ENCODE measurements around the gene KRTAP17-1. TPM values are rescaled to one million over a fixed set of nuclear protein-coding genes. Genes with fewer than 3 reads are reported as not detected.

KRTAP17-1 gene
- polyA plus RNA-seq, 1 donor from 2014 or later = not detected

GRCh38 chr17:41340934-41341861 lies 25.7 kb upstream of the KRTAP17-1 start:
- H3K9ac ChIP-seq (ENCODE audit: low read length) = no peak overlapping the region
- H3K27ac ChIP-seq (ENCODE audit: low read length) = no peak overlapping the region
- no peaks in the 10 kb centered on the region for H3K9me2 ChIP-seq (ENCODE audit: insufficient read depth, low read length)
- no peaks in the 10 kb centered on the region for H4K20me1 ChIP-seq (ENCODE audit: insufficient read depth)
- H2AFZ ChIP-seq (ENCODE audit: low read depth, low read length) = no peak overlapping the region
- no peaks in the 10 kb centered on the region for H3K27me3 ChIP-seq (ENCODE audit: insufficient read depth, low read depth, low read length)
- H3K9me3 ChIP-seq (ENCODE audit: low read length) = no peaks in the 10 kb centered on the region
- H3F3A ChIP-seq (ENCODE audit: insufficient read depth, low read length, poor library complexity, severe bottlenecking) = no peaks in the 10 kb centered on the region
- no peaks in the 10 kb centered on the region for H3K79me2 ChIP-seq (replicated peaks; ENCODE audit: insufficient read depth, low read length)
- no peak for TF ChIP-seq EZH2 (IDR thresholded peaks at IDR 0.05; ENCODE audit: borderline replicate concordance, insufficient read depth, low read length, poor library complexity, severe bottlenecking)
- no peak for TF ChIP-seq EP300 (conservative IDR thresholded peaks at IDR 0.05; ENCODE audit: poor library complexity, severe bottlenecking)
- TF ChIP-seq CTCF (IDR thresholded peaks at IDR 0.05; ENCODE audit: poor library complexity, severe bottlenecking) = no peak
- TF ChIP-seq, protein P1, sequence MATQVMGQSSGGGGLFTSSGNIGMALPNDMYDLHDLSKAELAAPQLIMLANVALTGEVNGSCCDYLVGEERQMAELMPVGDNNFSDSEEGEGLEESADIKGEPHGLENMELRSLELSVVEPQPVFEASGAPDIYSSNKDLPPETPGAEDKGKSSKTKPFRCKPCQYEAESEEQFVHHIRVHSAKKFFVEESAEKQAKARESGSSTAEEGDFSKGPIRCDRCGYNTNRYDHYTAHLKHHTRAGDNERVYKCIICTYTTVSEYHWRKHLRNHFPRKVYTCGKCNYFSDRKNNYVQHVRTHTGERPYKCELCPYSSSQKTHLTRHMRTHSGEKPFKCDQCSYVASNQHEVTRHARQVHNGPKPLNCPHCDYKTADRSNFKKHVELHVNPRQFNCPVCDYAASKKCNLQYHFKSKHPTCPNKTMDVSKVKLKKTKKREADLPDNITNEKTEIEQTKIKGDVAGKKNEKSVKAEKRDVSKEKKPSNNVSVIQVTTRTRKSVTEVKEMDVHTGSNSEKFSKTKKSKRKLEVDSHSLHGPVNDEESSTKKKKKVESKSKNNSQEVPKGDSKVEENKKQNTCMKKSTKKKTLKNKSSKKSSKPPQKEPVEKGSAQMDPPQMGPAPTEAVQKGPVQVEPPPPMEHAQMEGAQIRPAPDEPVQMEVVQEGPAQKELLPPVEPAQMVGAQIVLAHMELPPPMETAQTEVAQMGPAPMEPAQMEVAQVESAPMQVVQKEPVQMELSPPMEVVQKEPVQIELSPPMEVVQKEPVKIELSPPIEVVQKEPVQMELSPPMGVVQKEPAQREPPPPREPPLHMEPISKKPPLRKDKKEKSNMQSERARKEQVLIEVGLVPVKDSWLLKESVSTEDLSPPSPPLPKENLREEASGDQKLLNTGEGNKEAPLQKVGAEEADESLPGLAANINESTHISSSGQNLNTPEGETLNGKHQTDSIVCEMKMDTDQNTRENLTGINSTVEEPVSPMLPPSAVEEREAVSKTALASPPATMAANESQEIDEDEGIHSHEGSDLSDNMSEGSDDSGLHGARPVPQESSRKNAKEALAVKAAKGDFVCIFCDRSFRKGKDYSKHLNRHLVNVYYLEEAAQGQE (IDR thresholded peaks at IDR 0.05; ENCODE audit: borderline replicate concordance) = no peak
- TF ChIP-seq SMC3 (conservative IDR thresholded peaks at IDR 0.05; ENCODE audit: poor library complexity) = no peak
- no peak overlapping the region for H3K4me3 ChIP-seq (ENCODE audit: low read length)
- H3K4me2 ChIP-seq (ENCODE audit: low read length) = no peak overlapping the region
- H3K36me3 ChIP-seq (ENCODE audit: insufficient read depth, low read length) = no peaks in the 10 kb centered on the region

DNA sequence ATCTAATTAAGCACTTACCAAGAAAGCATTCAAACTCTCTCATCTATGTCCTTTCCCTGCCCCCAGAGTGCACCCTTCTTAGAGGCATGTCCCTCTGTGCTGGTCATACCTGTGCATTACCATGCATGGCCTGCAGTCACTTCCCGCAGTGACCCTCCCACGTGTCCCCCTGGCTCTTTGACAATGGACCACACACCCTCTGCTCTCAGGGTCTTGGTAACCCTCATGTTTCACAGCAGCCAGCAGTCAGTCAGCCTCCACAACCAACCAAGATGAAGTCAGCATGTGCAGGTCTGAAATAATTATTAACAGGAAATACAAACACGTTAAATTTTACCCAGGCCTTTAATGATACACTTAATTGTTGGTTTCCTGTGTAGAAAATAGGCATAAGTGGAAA lies 25.0 kb upstream of the KRTAP17-1 start:
- Histone ChIP-seq H3F3A (ENCODE audit: insufficient read depth, low read length, poor library complexity, severe bottlenecking) (no peaks in the 10 kb centered on the region), H3K79me2 (replicated peaks; ENCODE audit: insufficient read depth, low read length) (no peaks in the 10 kb centered on the region), H3K27ac (ENCODE audit: low read length) (no peak overlapping the region), H3K36me3 (ENCODE audit: insufficient read depth, low read length) (no peaks in the 10 kb centered on the region), H3K9me2 (ENCODE audit: insufficient read depth, low read length) (no peaks in the 10 kb centered on the region), H3K27me3 (ENCODE audit: insufficient read depth, low read depth, low read length) (no peaks in the 10 kb centered on the region), H2AFZ (ENCODE audit: low read depth, low read length) (no peak overlapping the region), H3K9ac (ENCODE audit: low read length) (no peak overlapping the region), H3K4me3 (ENCODE audit: low read length) (no peak overlapping the region), H3K9me3 (ENCODE audit: low read length) (no peaks in the 10 kb centered on the region), H4K20me1 (ENCODE audit: insufficient read depth) (no peaks in the 10 kb centered on the region), H3K4me2 (ENCODE audit: low read length) (no peak overlapping the region)
- no peak for TF ChIP-seq EP300 (conservative IDR thresholded peaks at IDR 0.05; ENCODE audit: poor library complexity, severe bottlenecking)

- no peak overlapping the region for H3K4me3 ChIP-seq (ENCODE audit: low read length)
- H4K20me1 ChIP-seq (ENCODE audit: insufficient read depth) = no peaks in the 10 kb centered on the region
- no peaks in the 10 kb centered on the region for H3K36me3 ChIP-seq (ENCODE audit: insufficient read depth, low read length)
- H2AFZ ChIP-seq (ENCODE audit: low read depth, low read length) = no peak overlapping the region
- no peaks in the 10 kb centered on the region for H3K9me3 ChIP-seq (ENCODE audit: low read length)
- no peaks in the 10 kb centered on the region for H3K27me3 ChIP-seq (ENCODE audit: insufficient read depth, low read depth, low read length)
- no peak overlapping the region for H3K9ac ChIP-seq (ENCODE audit: low read length)
- H3K79me2 ChIP-seq (replicated peaks; ENCODE audit: insufficient read depth, low read length) = no peaks in the 10 kb centered on the region
- H3K4me2 ChIP-seq (ENCODE audit: low read length) = no peak overlapping the region
- no peaks in the 10 kb centered on the region for H3F3A ChIP-seq (ENCODE audit: insufficient read depth, low read length, poor library complexity, severe bottlenecking)
- no peak overlapping the region for H3K27ac ChIP-seq (ENCODE audit: low read length)
- H3K9me2 ChIP-seq (ENCODE audit: insufficient read depth, low read length) = no peaks in the 10 kb centered on the region
- TF ChIP-seq CTCF (IDR thresholded peaks at IDR 0.05; ENCODE audit: poor library complexity, severe bottlenecking) = no peak
- TF ChIP-seq, protein P1 (IDR thresholded peaks at IDR 0.05; ENCODE audit: borderline replicate concordance) = no peak
- TF ChIP-seq SMC3 (conservative IDR thresholded peaks at IDR 0.05; ENCODE audit: poor library complexity) = no peak
- TF ChIP-seq TAF1 (IDR thresholded peaks at IDR 0.05; ENCODE audit: low read depth) = no peak
- TF ChIP-seq EP300 (conservative IDR thresholded peaks at IDR 0.05; ENCODE audit: poor library complexity, severe bottlenecking) = no peak
- TF ChIP-seq MXI1 (conservative IDR thresholded peaks at IDR 0.05; ENCODE audit: poor library complexity, severe bottlenecking) = no peak
- TF ChIP-seq POLR2AphosphoS5 (IDR thresholded peaks at IDR 0.05) = no peak
Measured at GRCh38 chr17:41339571-41340172, 24.2 kb upstream of the KRTAP17-1 start.
